ENCODE measurements around the gene SORCS2.

- no peak for TF ChIP-seq CTCF (IDR thresholded peaks at IDR 0.05)
- no peak for TF ChIP-seq POLR2A (IDR thresholded peaks at IDR 0.05)
Measured at GRCh38 chr4:7501314-7501713, 309.0 kb downstream of the SORCS2 start.
